Measurements from ENCODE around the gene STK10. TPM values are rescaled to one million over a fixed set of nuclear protein-coding genes. Genes with fewer than 3 reads are reported as not detected.

STK10 gene
- polyA plus RNA-seq, 1 of the 3 experiments (the other 2 are of a cell fraction) = 11.0 TPM

- TF ChIP-seq ZBTB33 (IDR thresholded peaks at IDR 0.05; ENCODE audit: borderline replicate concordance, low read depth) (no peak), MEF2A (IDR thresholded peaks at IDR 0.05; ENCODE audit: borderline replicate concordance, low read depth) (no peak), IRF3 (IDR thresholded peaks at IDR 0.05; ENCODE audit: low read depth, low read length) (no peak)
Measured at GRCh38 chr5:172200476-172200875, 12.5 kb upstream of the STK10 start (continued).

GRCh38 chr5:172199446-172199845 lies 11.4 kb upstream of the STK10 start:
- Histone ChIP-seq H3K36me3 (replicated peaks in 1 of 2; ENCODE audit: control insufficient read depth in 1 of 2, insufficient read depth in 2 of 2, low read length in 1 of 2) (peaks cover 0 to under 1% of the 10 kb centered on the region in 2 experiments), H4K20me1 (ENCODE audit: insufficient read depth) (no peaks in the 10 kb centered on the region), H3K9me3 (no peaks in the 10 kb centered on the region), H3K9ac (no peak overlapping the region), H3K9me2 (no peaks in the 10 kb centered on the region), H3K4me2 (no peak overlapping the region), H3K4me3 (ENCODE audit: low read depth in 2 of 2, low read length in 1 of 2) (no peak overlapping the region), H3K79me2 (ENCODE audit: insufficient read depth) (no peaks in the 10 kb centered on the region), H3F3A (replicated peaks; ENCODE audit: insufficient read depth) (no peaks in the 10 kb centered on the region), H3K4me1 (ENCODE audit: control insufficient read depth in 1 of 2, insufficient read depth in 2 of 2, low read depth in 1 of 2, low read length in 1 of 2) (no peaks in the 10 kb centered on the region), H3K27me3 (ENCODE audit: insufficient read depth) (no peaks in the 10 kb centered on the region), H3K27ac (ENCODE audit: low read depth in 2 of 2, low read length in 1 of 2) (no peak overlapping the region), H2AFZ (ENCODE audit: low read depth) (no peak overlapping the region)
- ChIA-PET POLR2A (no interaction called here), CTCF (interaction anchor here (2.1 kb wide), 1 partner anchor 11 kb away, joined by 12 read pairs; the partner anchor contains the start of gene STK10)
- DNase-seq = no peak
- TF ChIP-seq FOXM1 (IDR thresholded peaks at IDR 0.05; ENCODE audit: low read depth) = no peak
- TF ChIP-seq MXI1 (IDR thresholded peaks at IDR 0.05; ENCODE audit: low read depth, low read length) = no peak
- no peak for TF ChIP-seq RFX5 (IDR thresholded peaks at IDR 0.05; ENCODE audit: low read length)
- TF ChIP-seq SIN3A (IDR thresholded peaks at IDR 0.05; ENCODE audit: borderline replicate concordance, low read depth, low read length) = no peak
- TF ChIP-seq CHD2 (IDR thresholded peaks at IDR 0.05; ENCODE audit: low read length, partially characterized antibody) = no peak
- TF ChIP-seq PBX3 (IDR thresholded peaks at IDR 0.05) = no peak
- TF ChIP-seq MEF2A (IDR thresholded peaks at IDR 0.05; ENCODE audit: borderline replicate concordance, low read depth) = no peak
- no peak for TF ChIP-seq SMC3 (IDR thresholded peaks at IDR 0.05; ENCODE audit: low read depth, low read length)
- TF ChIP-seq YY1 (IDR thresholded peaks at IDR 0.05; ENCODE audit: low read depth) = no peak
- TF ChIP-seq USF2 (IDR thresholded peaks at IDR 0.05; ENCODE audit: borderline replicate concordance, low read depth, low read length) = no peak
- no peak for TF ChIP-seq USF1 (IDR thresholded peaks at IDR 0.05; ENCODE audit: borderline replicate concordance, low read depth)
- TF ChIP-seq NRF1 (IDR thresholded peaks at IDR 0.05; ENCODE audit: low read depth, low read length) = no peak
- no peak for TF ChIP-seq RCOR1 (IDR thresholded peaks at IDR 0.05; ENCODE audit: low read length)
- no peak for TF ChIP-seq MAX (IDR thresholded peaks at IDR 0.05; ENCODE audit: low read depth)
- TF ChIP-seq JUND (IDR thresholded peaks at IDR 0.05) = no peak
- no peak for TF ChIP-seq NFIC (IDR thresholded peaks at IDR 0.05; ENCODE audit: borderline replicate concordance)
- TF ChIP-seq RAD21 (IDR thresholded peaks at IDR 0.05; ENCODE audit: low read length) = no peak
- TF ChIP-seq ZBTB33 (IDR thresholded peaks at IDR 0.05; ENCODE audit: borderline replicate concordance, low read depth) = no peak
- TF ChIP-seq EZH2phosphoT487 (IDR thresholded peaks at IDR 0.05; ENCODE audit: borderline replicate concordance, low read depth) = no peak
- no peak for TF ChIP-seq FOXJ3 (CRISPR knock-in tag; IDR thresholded peaks at IDR 0.05)
- 96% methylated on average over 10 of the region's 10 CpGs for WGBS (ENCODE audit: low lambda C conversion rate)
